Ascending aorta (tissue), 2 donors: ENCODE data around the gene SLC29A2. TPM values are rescaled to one million over a fixed set of nuclear protein-coding genes. Genes with fewer than 3 reads are reported as not detected.

Source experiments
- DNase-seq, 2 donors: peaks; one replicate each; pipeline ENCODE4 v3.0.0-alpha.2; 2019; ENCODE audit warnings: low spot score in 2 of 2
- H3K27ac ChIP-seq, 2 donors: fragments of 200-600 bp; sonication (generic); one replicate each; pipeline ENCODE4 v1.5.1; 2016 to 2017; ENCODE audit warnings: mild to moderate bottlenecking in 1 of 2
- H3K27me3 ChIP-seq: fragments of 200-600 bp; sonication (generic); one replicate; pipeline ENCODE4 v1.5.1; 2017
- H3K36me3 ChIP-seq, 2 donors: fragments of 200-600 bp; sonication (generic); one replicate each; pipeline ENCODE4 v1.5.1; 2016
- H3K4me1 ChIP-seq, 2 donors: fragments of 200-600 bp; sonication (generic); one replicate each; pipeline ENCODE4 v1.5.1; 2016 to 2017; ENCODE audit warnings: mild to moderate bottlenecking in 1 of 2
- H3K4me3 ChIP-seq, 2 donors: fragments of 200-600 bp; sonication (generic); one replicate each; pipeline ENCODE4 v1.5.1; 2016 to 2017; ENCODE audit warnings: mild to moderate bottlenecking in 1 of 2
- H3K9me3 ChIP-seq, 2 donors: fragments of 200-600 bp; sonication (generic); one replicate each; pipeline ENCODE4 v1.5.1; 2016
- CTCF ChIP-seq, 3 experiments: fragments of 200-600 bp in 2 of 3; fragments of 450-650 bp in 1 of 3; sonication (generic) in 2 of 3; IDR thresholded peaks; one replicate each; pipeline ENCODE4 v1.5.1; 2016 to 2019; ENCODE audit warnings: antibody characterized with exemption in 3 of 3, mild to moderate bottlenecking in 1 of 3, moderate library complexity in 1 of 3
- intact Hi-C: fragments of 100-400 bp; cut with DNase I; formaldehyde crosslinking; loops from one replicate; pipeline ENCODE4 v1.15.1; 2023
- total RNA-seq: library from RNA; depleted of rRNA; stranded (reverse); fragments of >200 nt; gene quantifications from one replicate; pipeline ENCODE4 v1.1.0, GENCODE V29; 2016

SLC29A2 gene
- total RNA-seq, 1 donor from 2014 or later = not detected

DNA sequence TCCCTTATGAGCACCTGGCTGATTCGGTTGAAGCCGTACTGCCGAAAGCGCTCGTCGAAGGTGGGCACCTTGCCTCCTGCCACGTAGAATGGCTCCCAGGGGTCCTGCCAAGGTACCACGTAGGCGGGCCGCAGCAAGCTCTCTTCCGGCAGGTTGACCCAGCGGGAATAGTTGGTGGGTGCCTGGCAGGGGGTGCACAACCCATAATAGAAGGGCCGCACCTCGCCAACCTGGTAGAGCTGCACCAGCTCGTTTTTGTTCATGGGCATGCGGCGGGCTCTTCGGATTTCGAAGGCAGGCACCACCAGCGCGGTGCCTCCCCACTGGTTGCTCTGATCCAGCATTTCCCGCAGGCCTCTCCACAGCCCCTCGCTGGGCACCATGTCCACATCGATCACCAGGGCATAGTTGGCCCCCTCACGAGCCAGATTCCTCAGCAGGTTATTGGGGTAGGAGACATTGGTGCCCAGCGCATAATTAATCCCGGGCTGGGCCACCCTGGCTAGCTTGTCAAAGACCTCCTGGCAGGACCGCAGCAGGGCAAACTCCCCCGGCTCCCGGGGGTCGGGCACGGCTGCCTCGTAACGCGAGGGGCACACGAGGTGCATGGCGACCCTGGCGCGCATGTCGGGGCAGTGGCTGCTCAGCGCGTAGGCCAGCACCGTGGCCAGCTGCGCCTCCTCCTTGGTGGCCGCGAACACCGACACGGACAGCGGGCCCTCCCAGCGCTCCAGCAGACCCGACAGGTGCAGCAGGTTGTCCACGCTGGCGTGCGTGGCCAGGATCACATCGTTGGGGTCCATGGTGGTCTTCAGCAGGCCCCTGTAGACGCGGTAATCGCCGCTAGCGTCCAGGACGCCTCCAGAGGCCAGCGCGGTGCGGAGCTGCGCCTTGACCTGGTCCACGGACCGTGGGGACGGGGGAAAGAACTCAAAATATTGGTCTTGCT, 24.8 kb downstream of the SLC29A2 start:
- DNase-seq = no peak
- intact Hi-C loops = no loop called here
- Histone ChIP-seq H3K27ac (peak overlapping the region; percentile 74 to 86), H3K36me3 (peaks cover 3 to 7% of the 10 kb centered on the region in 2 donors), H3K27me3 (no peaks in the 10 kb centered on the region), H3K9me3 (no peaks in the 10 kb centered on the region), H3K4me1 (peaks cover 13 to 26% of the 10 kb centered on the region in 2 donors), H3K4me3 (peak overlapping the region; percentile 65 to 78)
- TF ChIP-seq CTCF (IDR thresholded peaks at IDR 0.05) = no peak

DNA sequence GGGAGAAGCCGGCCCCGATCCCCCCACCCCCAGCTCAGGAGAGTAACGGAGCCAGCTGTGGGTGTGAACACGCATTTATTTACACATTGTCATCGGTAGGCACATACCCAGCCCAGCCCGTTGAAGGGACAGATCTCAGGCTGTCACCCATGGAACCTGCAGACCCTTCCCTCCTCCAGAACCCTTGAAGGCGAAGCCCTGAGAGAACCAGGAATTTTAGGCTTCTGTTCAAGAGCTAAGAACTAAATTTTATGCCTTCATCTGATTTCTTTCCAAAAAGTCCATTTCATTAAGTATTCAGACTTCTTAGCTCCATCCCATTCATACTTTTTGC, 26.3 kb downstream of the SLC29A2 start:
- peaks cover 17 to 21% of the 10 kb centered on the region in 2 donors for H3K36me3 ChIP-seq
- H3K4me3 ChIP-seq = peak overlapping the region; percentile 65 to 90
- intact Hi-C loops = loop anchor here (1.0 to 2.0 kb wide), 2 partner anchors 33 to 498 kb away; partner anchors contain the start of gene RCE1
- H3K4me1 ChIP-seq = peaks cover 13 to 26% of the 10 kb centered on the region in 2 donors
- H3K27ac ChIP-seq = peak overlapping the region; percentile 31 to 88
- no peak for DNase-seq
- no peaks in the 10 kb centered on the region for H3K27me3 ChIP-seq
- TF ChIP-seq CTCF (IDR thresholded peaks at IDR 0.05) = no peak
- H3K9me3 ChIP-seq = no peaks in the 10 kb centered on the region

DNA sequence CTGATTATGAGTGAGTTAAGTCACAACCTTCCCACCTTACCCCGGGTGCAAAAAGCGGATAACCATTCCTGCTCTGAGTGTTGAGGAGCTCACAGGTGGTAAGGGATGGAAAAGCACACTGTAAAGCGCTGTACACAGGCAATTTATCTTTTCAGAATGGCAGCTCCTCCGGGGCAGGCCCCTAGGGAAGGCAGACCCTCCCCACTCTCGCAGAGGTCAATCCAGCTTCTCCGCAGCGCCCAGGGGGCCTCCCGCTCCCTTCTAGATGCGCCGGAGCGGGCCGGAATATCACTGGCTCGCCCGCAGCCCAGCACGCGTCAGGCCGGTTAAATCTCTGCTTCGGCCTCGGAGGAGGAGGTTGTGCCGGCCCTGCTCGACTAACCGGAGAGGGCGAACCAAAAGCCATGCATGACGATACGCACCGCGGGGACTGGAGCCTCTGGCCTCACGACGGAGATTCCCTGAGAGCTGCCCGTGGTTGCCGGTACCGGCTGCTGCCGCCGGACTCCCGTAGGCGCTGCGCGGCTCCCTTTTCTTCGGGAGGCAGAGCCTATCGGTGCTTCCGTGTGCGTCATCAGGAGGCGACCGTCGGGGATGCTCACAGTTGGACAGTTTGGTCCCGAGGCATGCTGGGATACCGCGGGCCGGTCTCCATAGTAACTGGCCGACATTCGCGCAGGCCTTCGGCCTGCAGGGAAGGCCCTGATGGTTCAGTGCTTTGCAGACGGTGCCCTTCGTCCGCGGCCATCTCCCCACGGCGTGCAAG, 26.8 kb downstream of the SLC29A2 start, which contains the start of gene BRMS1:
TSS of gene BRMS1 (minus strand) at position 555 of the 766 bp plus-strand sequence. CDS start 2,870 bp downstream, outside the sequence.
- H3K27ac ChIP-seq = peak within 1 kb of the TSS; percentile 35 to 88
- peak within 1 kb of the TSS; percentile 65 to 90 for H3K4me3 ChIP-seq
- H3K36me3 ChIP-seq = peaks cover 23 to 27% of the 10 kb centered on the region in 2 donors
- H3K9me3 ChIP-seq = no peaks in the 10 kb centered on the region
- no peaks in the 10 kb centered on the region for H3K27me3 ChIP-seq
- TF ChIP-seq CTCF (IDR thresholded peaks at IDR 0.05) = peak; percentile 13 to 29 (median 23)
- DNase-seq = peak; percentile 94 to 99
- peaks cover 13 to 26% of the 10 kb centered on the region in 2 donors for H3K4me1 ChIP-seq
- intact Hi-C loops = loop anchor here (1.0 to 2.0 kb wide), 2 partner anchors 32 to 498 kb away; partner anchors contain the start of gene RCE1

- Histone ChIP-seq H3K4me3 (peak overlapping the region in 1 of 2 donors; percentile 65), H3K4me1 (peaks cover 13 to 26% of the 10 kb centered on the region in 2 donors), H3K9me3 (no peaks in the 10 kb centered on the region), H3K27ac (no peak overlapping the region), H3K36me3 (peaks cover 30 to 39% of the 10 kb centered on the region in 2 donors), H3K27me3 (no peaks in the 10 kb centered on the region)
- TF ChIP-seq CTCF (IDR thresholded peaks at IDR 0.05) = no peak
- intact Hi-C loops = no loop called here
- no peak for DNase-seq
These were observed 28.4 kb downstream of the SLC29A2 start for GRCh38 chr11:66343176-66343575.

GRCh38 chr11:66341502-66342126, 29.9 kb downstream of the SLC29A2 start:
- no peak overlapping the region for H3K27ac ChIP-seq
- no peaks in the 10 kb centered on the region for H3K9me3 ChIP-seq
- no peak overlapping the region for H3K4me3 ChIP-seq
- no peaks in the 10 kb centered on the region for H3K27me3 ChIP-seq
- no peak for TF ChIP-seq CTCF (IDR thresholded peaks at IDR 0.05)
- intact Hi-C loops = no loop called here
- DNase-seq = no peak
- H3K36me3 ChIP-seq = peaks cover 37 to 41% of the 10 kb centered on the region in 2 donors
- H3K4me1 ChIP-seq = peaks cover 15 to 27% of the 10 kb centered on the region in 2 donors
